GM12872 (cell line): ENCODE measurements around the gene RAB6C.
"Not testable (repeated sequence)": the region's sequence is repeated elsewhere in the genome, so short reads cannot be mapped to it uniquely, and the experiment has no call there.

Source experiments
- TF ChIP-seq, protein P1 (sequence below): IDR thresholded peaks from 3 replicates; pipeline ENCODE4 v1.5.1; 2011; ENCODE audit warnings: low read depth, mild to moderate bottlenecking, low read length, moderate library complexity; ENCODE audit not compliant: insufficient read depth

RAB6C gene

DNA sequence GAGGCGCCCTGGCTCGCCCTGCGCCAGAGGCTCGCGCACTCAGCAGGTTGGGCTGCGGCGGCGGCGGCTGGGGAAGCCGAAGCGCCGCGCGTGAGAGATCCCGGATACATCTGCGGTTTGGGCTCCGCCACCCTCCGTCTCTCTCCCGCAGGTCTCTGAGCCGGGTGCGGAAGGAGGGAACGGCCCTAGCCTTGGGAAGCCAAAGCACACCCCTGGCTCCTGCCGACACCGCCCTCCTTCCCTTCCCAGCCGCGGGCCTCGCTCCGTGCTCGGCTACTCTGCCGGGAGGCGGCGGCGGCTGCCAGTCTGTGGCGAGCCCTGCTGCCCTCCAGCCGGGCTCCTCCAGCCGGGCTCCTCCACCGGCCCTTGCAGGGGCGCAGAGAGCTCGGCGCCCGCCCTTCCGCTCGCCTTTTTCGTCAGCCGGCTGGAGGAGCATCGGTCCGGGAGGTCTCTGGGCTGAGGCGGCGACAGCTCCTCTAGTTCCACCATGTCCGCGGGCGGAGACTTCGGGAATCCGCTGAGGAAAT, at the start of gene RAB6C:
Gene RAB6C (plus strand): TSS at position 38 of the 527 bp plus-strand sequence. CDS start 450 bp downstream, at position 488.
- TF ChIP-seq, protein P1, sequence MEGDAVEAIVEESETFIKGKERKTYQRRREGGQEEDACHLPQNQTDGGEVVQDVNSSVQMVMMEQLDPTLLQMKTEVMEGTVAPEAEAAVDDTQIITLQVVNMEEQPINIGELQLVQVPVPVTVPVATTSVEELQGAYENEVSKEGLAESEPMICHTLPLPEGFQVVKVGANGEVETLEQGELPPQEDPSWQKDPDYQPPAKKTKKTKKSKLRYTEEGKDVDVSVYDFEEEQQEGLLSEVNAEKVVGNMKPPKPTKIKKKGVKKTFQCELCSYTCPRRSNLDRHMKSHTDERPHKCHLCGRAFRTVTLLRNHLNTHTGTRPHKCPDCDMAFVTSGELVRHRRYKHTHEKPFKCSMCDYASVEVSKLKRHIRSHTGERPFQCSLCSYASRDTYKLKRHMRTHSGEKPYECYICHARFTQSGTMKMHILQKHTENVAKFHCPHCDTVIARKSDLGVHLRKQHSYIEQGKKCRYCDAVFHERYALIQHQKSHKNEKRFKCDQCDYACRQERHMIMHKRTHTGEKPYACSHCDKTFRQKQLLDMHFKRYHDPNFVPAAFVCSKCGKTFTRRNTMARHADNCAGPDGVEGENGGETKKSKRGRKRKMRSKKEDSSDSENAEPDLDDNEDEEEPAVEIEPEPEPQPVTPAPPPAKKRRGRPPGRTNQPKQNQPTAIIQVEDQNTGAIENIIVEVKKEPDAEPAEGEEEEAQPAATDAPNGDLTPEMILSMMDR: not testable (repeated sequence)

DNA sequence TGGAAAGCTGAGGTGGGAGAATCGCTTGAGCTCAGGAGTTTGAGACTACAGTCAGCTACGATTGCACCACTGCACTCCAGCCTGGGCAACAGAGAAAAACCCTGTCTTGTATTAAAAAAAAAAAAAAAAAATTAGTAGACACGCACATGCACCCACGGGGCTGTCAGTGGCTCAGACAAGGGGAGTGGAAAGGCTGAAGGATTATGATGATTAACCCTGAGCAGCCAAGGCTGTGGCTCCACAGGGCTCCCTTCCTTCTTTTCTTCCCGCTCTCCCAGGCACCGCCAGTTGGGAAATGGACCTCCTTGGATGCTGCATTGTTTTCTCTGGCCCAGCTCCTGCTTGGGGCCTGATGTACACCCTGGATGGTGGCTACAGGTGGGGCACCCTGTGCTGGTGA, 49.0 kb upstream of the RAB6C start:
- TF ChIP-seq, protein P1: no peak

DNA sequence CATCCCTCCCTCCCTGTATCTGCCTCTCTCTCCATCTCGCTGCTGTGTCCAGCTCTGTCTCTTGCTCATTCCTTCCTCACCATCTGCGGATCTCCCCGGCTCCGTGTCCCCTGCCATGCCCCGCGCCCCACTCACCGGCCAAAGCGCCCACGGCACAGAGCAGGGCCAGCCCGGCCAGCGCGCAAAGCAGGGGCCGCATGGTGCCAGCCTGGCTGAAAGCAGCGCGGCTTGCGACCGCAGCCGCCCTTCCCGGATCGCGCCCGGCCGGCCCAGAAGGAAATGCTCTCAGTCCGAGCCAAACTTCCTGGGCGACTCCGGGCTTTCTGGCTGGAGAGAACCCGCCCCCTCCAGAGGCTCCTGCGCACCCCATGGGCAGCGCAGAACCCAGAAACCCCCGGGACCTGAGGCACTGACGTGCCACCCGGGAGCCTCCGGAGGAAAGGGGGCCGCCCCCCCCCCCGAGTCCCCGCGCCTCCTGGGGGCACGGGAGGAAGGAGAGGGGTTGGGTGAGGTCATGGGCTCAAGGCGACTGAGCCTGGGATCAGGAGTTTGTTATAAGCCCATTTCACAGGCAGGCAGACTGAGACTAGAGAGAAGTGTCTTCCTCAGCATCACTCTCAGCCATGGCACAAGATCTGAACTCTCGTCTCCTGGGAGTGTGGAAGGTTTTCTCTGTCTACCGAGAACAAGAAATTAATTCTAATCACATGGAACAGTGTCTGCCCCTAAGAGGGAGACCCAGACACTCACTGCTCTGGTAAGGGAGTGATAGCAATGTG, 45.2 kb upstream of the RAB6C start:
- TF ChIP-seq, protein P1: no peak

DNA sequence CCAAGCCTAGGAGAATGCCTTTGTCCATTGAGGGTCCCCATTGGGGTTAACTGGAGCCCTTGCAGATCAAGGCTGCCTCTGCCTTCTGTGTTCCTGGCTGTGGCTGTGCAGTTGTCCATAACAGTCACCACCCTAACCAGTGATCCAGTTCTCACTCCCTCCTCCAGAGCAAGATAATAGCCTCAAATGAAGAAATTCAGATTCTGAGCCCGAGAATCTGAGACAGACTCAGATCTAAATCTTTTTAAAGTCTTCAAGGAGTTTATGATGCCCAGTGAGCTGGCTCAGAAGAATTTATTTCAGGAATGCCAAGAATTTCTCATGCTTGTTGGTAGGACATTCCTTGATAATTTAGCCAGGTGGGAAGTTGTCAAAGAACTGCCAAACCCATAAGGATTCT, 44.3 kb upstream of the RAB6C start:
- TF ChIP-seq, protein P1: no peak

DNA sequence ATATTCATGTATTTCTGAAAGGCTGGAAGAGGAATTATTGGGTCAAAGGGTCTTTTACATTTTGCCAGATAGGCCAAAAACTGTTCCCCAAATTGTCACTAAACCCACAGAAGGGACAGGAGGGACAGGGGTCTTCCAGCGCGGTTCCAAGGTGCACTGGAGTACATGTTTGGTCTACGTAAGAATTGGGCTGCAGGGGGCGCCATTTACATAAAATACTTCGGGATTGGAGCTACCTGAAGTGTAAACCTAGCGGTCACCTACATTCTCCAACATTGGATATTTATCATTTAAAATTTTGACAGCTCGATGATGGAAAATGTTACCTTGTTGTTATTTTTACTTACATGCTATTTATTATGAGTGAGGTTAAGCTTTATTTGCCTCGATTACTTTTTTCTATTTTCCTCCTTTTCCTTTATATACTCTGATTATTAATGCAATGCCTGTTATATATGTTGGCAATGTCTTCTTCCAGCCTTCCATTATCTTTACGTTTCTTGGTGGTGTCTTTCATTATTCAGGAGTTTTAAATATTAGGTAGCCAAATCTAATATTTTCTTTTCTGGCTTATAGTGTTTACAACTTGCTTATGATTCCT, 43.0 kb upstream of the RAB6C start:
- TF ChIP-seq, protein P1: peak; percentile 51; the same call in 2 of the 3 replicates

DNA sequence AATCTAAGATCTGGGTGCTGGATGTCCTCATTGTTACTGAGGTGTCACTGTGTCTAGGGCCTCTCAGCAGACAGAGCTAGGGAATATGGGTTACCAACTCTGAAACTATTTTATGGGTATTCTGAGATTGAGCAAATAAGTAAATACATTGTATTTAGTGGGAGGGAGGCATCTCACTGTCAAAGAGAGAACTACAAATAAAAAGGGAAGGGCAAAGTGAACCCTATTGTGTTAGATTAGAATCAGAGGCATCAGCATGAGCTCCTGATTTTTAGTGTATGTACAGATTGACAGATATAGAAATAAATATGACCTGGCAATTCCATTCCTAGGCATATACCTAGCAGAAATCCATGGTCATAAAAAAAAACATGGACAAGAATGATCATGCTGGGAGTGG, 33.9 kb upstream of the RAB6C start:
- TF ChIP-seq, protein P1: no peak

DNA sequence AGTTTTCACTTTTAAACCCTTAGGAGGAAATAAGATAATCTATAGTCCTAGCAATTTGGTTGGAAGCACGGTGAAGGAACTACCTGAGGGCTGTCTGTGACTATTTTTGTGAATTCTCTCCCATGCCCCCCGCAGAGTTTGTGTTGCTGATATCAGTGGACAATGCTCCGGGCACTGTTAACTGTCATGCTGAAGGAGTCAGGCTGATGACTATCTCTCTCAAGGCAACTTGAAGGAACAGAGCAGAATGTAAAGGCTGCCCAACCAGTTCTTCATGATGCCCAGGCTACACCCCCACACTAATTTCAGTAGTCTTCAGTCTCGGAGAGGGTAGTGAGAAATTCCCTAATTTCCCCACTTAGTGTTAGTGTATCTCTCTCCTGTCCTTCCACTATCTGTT, 21.6 kb upstream of the RAB6C start:
- TF ChIP-seq, protein P1: no peak
